ENCODE measurements around the gene TIMM13.

GRCh38 chr19:2455851-2456570 is 28.6 kb upstream of the TIMM13 start:
- no peak for TF ChIP-seq POLR2A (IDR thresholded peaks at IDR 0.05)
- TF ChIP-seq, protein P1, sequence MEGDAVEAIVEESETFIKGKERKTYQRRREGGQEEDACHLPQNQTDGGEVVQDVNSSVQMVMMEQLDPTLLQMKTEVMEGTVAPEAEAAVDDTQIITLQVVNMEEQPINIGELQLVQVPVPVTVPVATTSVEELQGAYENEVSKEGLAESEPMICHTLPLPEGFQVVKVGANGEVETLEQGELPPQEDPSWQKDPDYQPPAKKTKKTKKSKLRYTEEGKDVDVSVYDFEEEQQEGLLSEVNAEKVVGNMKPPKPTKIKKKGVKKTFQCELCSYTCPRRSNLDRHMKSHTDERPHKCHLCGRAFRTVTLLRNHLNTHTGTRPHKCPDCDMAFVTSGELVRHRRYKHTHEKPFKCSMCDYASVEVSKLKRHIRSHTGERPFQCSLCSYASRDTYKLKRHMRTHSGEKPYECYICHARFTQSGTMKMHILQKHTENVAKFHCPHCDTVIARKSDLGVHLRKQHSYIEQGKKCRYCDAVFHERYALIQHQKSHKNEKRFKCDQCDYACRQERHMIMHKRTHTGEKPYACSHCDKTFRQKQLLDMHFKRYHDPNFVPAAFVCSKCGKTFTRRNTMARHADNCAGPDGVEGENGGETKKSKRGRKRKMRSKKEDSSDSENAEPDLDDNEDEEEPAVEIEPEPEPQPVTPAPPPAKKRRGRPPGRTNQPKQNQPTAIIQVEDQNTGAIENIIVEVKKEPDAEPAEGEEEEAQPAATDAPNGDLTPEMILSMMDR (IDR thresholded peaks at IDR 0.05): no peak
